B cell (primary cell): ENCODE measurements around the gene NKX2-3. TPM values are rescaled to one million over a fixed set of nuclear protein-coding genes. Genes with fewer than 3 reads are reported as not detected.

Experiments used
- ATAC-seq: fragments of 200-7000 bp; cut with Tn5 transposase; one replicate; pipeline ENCODE4 v1.10.0; 2021; ENCODE audit warnings: low read depth, mild to moderate bottlenecking, moderate number of reproducible peaks, moderate library complexity
- CTCF ChIA-PET: fragments of 350-600 bp; sonication (Branson Sonifier 250); formaldehyde crosslinking; loops from one replicate; lab custom pipeline; 2021; ENCODE audit warnings: antibody characterized with exemption, inconsistent platforms; lab: Charles Lee
- POLR2A ChIA-PET: fragments of 350-600 bp; sonication (Branson Sonifier 250); formaldehyde crosslinking; loops from one replicate; lab custom pipeline; 2021; ENCODE audit warnings: antibody characterized with exemption; lab: Charles Lee
- DNase-seq: peaks from one replicate; pipeline ENCODE4 v3.0.0; 2013
- H2AFZ ChIP-seq: 2 replicates; pipeline ENCODE4 v1.6.1; 2012; ENCODE audit warnings: mild to moderate bottlenecking, low read depth, low read length; ENCODE audit not compliant: insufficient read depth, poor library complexity, severe bottlenecking
- H3K27ac ChIP-seq, 2 donors: 1 replicate in 1 of 2; 2 replicates in 1 of 2; pipeline ENCODE4 v1.5.1; 2012 to 2013; ENCODE audit warnings: low read length in 2 of 2, mild to moderate bottlenecking in 2 of 2, moderate library complexity in 1 of 2
- H3K27me3 ChIP-seq, 4 experiments: fragments of 200-600 bp in 1 of 4; sonication (generic) in 1 of 4; replicated peaks in 1 of 4; 1 replicate in 2 of 4; 2 replicates in 2 of 4; pipeline versions ENCODE4 v1.6.1 to v1.7.0; 2013 to 2016; ENCODE audit warnings: low read length in 3 of 4, mild to moderate bottlenecking in 2 of 4, mixed read lengths in 1 of 4, moderate library complexity in 1 of 4; ENCODE audit not compliant: insufficient read depth in 4 of 4, control insufficient read depth in 3 of 4; ENCODE audit errors: control extremely low read depth in 1 of 4
- H3K36me3 ChIP-seq, 2 experiments: replicated peaks in 1 of 2; 1 replicate in 1 of 2; 2 replicates in 1 of 2; pipeline versions ENCODE4 v1.6.1 to v1.7.1; 2013; ENCODE audit warnings: low read length in 1 of 2; ENCODE audit not compliant: insufficient read depth in 2 of 2, control insufficient read depth in 1 of 2; ENCODE audit errors: control extremely low read depth in 1 of 2, extremely low read depth in 1 of 2
- H3K4me1 ChIP-seq, 2 donors: fragments of 200-600 bp in 1 of 2; sonication (generic) in 1 of 2; 1 replicate in 1 of 2; 2 replicates in 1 of 2; pipeline versions ENCODE4 v1.5.1 to v1.6.1; 2013 to 2017; ENCODE audit warnings: low read length in 2 of 2; ENCODE audit not compliant: control insufficient read depth in 2 of 2, insufficient read depth in 2 of 2
- H3K4me2 ChIP-seq: replicated peaks from 2 replicates; pipeline ENCODE3; 2012; ENCODE audit warnings: mild to moderate bottlenecking, low read depth, low read length; ENCODE audit not compliant: poor library complexity, severe bottlenecking
- H3K4me3 ChIP-seq, 5 experiments: fragments of 200-600 bp in 1 of 5; sonication (generic) in 1 of 5; 1 replicate in 3 of 5; 2 replicates in 2 of 5; pipeline versions ENCODE4 v1.5.1 to v1.7.0; 2011 to 2016; ENCODE audit warnings: low read length in 4 of 5, mild to moderate bottlenecking in 4 of 5, low read depth in 2 of 5, control low read depth in 1 of 5, moderate library complexity in 1 of 5; ENCODE audit not compliant: insufficient read depth in 1 of 5; ENCODE audit errors: control extremely low read depth in 1 of 5, extremely low read depth in 1 of 5
- H3K79me2 ChIP-seq: fragments of 200-600 bp; sonication (generic); one replicate; pipeline ENCODE4 v1.6.0; 2016; ENCODE audit warnings: low read length; ENCODE audit not compliant: control insufficient read depth, insufficient read depth
- H3K9ac ChIP-seq: fragments of 200-600 bp; sonication (generic); 2 replicates; pipeline ENCODE4 v1.6.1; 2017; ENCODE audit warnings: mild to moderate bottlenecking, low read length, moderate library complexity
- H3K9me3 ChIP-seq, 3 donors: one replicate each; pipeline versions ENCODE4 v1.6.1 to v1.7.1; 2013; ENCODE audit warnings: low read length in 2 of 3; ENCODE audit not compliant: control insufficient read depth in 2 of 3, insufficient read depth in 1 of 3; ENCODE audit errors: control extremely low read depth in 1 of 3
- H4K20me1 ChIP-seq: 2 replicates; pipeline ENCODE4 v1.6.0; 2012; ENCODE audit warnings: mild to moderate bottlenecking, low read length; ENCODE audit not compliant: insufficient read depth, control insufficient read depth, poor library complexity, severe bottlenecking
- H3K27ac Mint-ChIP-seq: one replicate; pipeline ENCODE4 v1.8.0; 2021; ENCODE audit warnings: mixed read lengths
- H3K27me3 Mint-ChIP-seq: one replicate; pipeline ENCODE4 v1.8.0; 2021; ENCODE audit warnings: mixed read lengths
- H3K4me1 Mint-ChIP-seq: one replicate; pipeline ENCODE4 v1.8.0; 2021; ENCODE audit warnings: mixed read lengths
- H3K4me3 Mint-ChIP-seq: one replicate; pipeline ENCODE4 v1.8.0; 2021; ENCODE audit warnings: mixed read lengths
- H3K9me3 Mint-ChIP-seq: one replicate; pipeline ENCODE4 v1.8.0; 2022; ENCODE audit warnings: mixed read lengths; ENCODE audit not compliant: insufficient read depth
- CTCF ChIP-seq: fragments of 200-600 bp; IDR thresholded peaks from one replicate; pipeline ENCODE4 v1.8.0; 2022; ENCODE audit warnings: antibody characterized with exemption, mild to moderate bottlenecking
- EZH2 ChIP-seq: IDR thresholded peaks from 2 replicates; pipeline ENCODE4 v1.6.1; 2012; ENCODE audit warnings: borderline replicate concordance, low read depth, mild to moderate bottlenecking, moderate library complexity, low read length; ENCODE audit not compliant: insufficient read depth, poor library complexity, severe bottlenecking
- WGBS: methylation state at CpG from one replicate; pipeline ENCODE4 v1.1.5; 2013; ENCODE audit warnings: missing lambda C conversion rate; ENCODE audit not compliant: insufficient coverage; 5-methylcytosine and 5-hydroxymethylcytosine counted together
- intact Hi-C: fragments of 100-400 bp; cut with micrococcal nuclease; formaldehyde crosslinking; loops from one replicate; pipeline ENCODE4 v1.10.0; 2022
- polyA plus RNA-seq: library from polyadenylated mRNA; depleted of rRNA; stranded (reverse); fragments of >200 nt; gene quantifications from 2 replicates; pipeline ENCODE4 v1.2.3, GENCODE V29; 2012
- total RNA-seq, 2 donors: library from RNA; stranded (reverse); fragments of 120-200 nt in 1 of 2; gene quantifications; 1 replicate in 1 of 2; 2 replicates in 1 of 2; pipeline versions ENCODE4 v1.2.3 to v1.2.4, GENCODE V29; 2013 to 2022

Gene NKX2-3
- total and polyA plus RNA-seq, 2 donors (not counting 1 experiment from before 2014, with no cell fraction given): not detected

- Histone ChIP-seq H3K79me2 (no peaks in the 10 kb centered on the region), H3K4me1 (peaks cover 31% of the 10 kb centered on the region in 2 donors), H3K4me2 (peak overlapping the region; percentile 75), H3K4me3 (no peak overlapping the region), H3K9ac (peak overlapping the region; percentile 36), H3K36me3 (no peaks in the 10 kb centered on the region), H3K9me3 (peaks cover 0 to 25% (median 0%) of the 10 kb centered on the region in 3 donors), H3K27me3 (peaks cover 0 to 81% (median 55%) of the 10 kb centered on the region in 4 experiments), H3K27ac (no peak overlapping the region), H4K20me1 (no peaks in the 10 kb centered on the region), H2AFZ (no peak overlapping the region)
- Mint-ChIP-seq H3K27ac (no peak overlapping the region), H3K27me3 (peaks cover 77% of the 10 kb centered on the region), H3K9me3 (no peaks in the 10 kb centered on the region), H3K4me3 (peak overlapping the region; percentile 56), H3K4me1 (peaks cover 24% of the 10 kb centered on the region)
- TF ChIP-seq CTCF (no peak), EZH2 (no peak)
- WGBS: 3% methylated on average over 26 of the region's 28 CpGs
- POLR2A ChIA-PET: no interaction called here
- intact Hi-C loops: no loop called here
- DNase-seq (no peak), ATAC-seq (no peak)
- CTCF ChIA-PET: no interaction called here
Observed at GRCh38 chr10:99540306-99540656, 7.5 kb downstream of the NKX2-3 start.

- Histone ChIP-seq H3K4me1 (peaks cover 26 to 27% of the 10 kb centered on the region in 2 donors), H3K4me2 (peak overlapping the region; percentile 75), H3K27me3 (peaks cover 0 to 79% (median 54%) of the 10 kb centered on the region in 4 experiments), H2AFZ (no peak overlapping the region), H3K36me3 (no peaks in the 10 kb centered on the region), H3K9me3 (peaks cover 0 to 22% (median 0%) of the 10 kb centered on the region in 3 donors), H4K20me1 (no peaks in the 10 kb centered on the region), H3K79me2 (no peaks in the 10 kb centered on the region), H3K4me3 (peak overlapping the region in 2 of 5 experiments; percentile 15 to 32), H3K27ac (no peak overlapping the region), H3K9ac (peak overlapping the region; percentile 36)
- POLR2A ChIA-PET: no interaction called here
- intact Hi-C loops: no loop called here
- CTCF ChIA-PET: interaction anchor here (0.5 to 1.0 kb wide), 2 partner anchors 24 to 105 kb away, joined by 3 read pairs; no protein-coding TSS in a partner anchor
- DNase-seq: peak; percentile 32
- H3K4me1 Mint-ChIP-seq: peaks cover 22% of the 10 kb centered on the region
- H3K4me3 Mint-ChIP-seq: peak overlapping the region; percentile 54
- peak; percentile 58 for ATAC-seq
- TF ChIP-seq CTCF: no peak
- no peak for TF ChIP-seq EZH2
- no peak overlapping the region for H3K27ac Mint-ChIP-seq
- 5% methylated on average over 40 of the region's 49 CpGs for WGBS
- H3K9me3 Mint-ChIP-seq: no peaks in the 10 kb centered on the region
- H3K27me3 Mint-ChIP-seq: peaks cover 82% of the 10 kb centered on the region
Observed at GRCh38 chr10:99540657-99541531, 8.2 kb downstream of the NKX2-3 start.
